ENCODE results near the gene CENPVL1. TPM values are rescaled to one million over a fixed set of nuclear protein-coding genes. Genes with fewer than 3 reads are reported as not detected.
"Not testable (repeated sequence)": the region's sequence is repeated elsewhere in the genome, so short reads cannot be mapped to it uniquely, and the experiment has no call there.

CENPVL1 gene
- total RNA-seq, 2 donors from 2014 or later: 3.0 TPM; not detected in 1

DNA sequence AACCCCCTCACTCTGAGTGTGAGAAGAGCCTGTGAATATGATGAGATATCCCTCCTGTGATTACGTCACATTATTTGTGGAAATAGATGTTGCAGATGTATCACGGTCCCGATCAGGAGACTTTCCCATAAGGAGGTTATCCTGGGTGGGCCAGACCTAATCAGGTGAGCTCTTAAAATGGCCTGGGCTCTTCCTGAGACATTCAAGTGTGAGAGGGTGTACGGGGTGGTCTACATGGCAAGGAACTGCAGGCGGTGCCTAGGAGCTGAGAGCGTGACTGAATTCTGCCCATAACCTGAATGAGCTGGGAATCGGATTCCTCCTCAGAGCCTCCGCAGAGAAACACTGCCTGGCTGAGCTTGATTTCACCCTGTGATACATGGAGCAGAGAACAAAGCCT is 12.9 kb upstream of the CENPVL1 start:
- TF ChIP-seq POLR2AphosphoS5 (IDR thresholded peaks at IDR 0.05) (no peak), POLR2A (IDR thresholded peaks at IDR 0.05) (no peak)
- TF ChIP-seq, protein P1, sequence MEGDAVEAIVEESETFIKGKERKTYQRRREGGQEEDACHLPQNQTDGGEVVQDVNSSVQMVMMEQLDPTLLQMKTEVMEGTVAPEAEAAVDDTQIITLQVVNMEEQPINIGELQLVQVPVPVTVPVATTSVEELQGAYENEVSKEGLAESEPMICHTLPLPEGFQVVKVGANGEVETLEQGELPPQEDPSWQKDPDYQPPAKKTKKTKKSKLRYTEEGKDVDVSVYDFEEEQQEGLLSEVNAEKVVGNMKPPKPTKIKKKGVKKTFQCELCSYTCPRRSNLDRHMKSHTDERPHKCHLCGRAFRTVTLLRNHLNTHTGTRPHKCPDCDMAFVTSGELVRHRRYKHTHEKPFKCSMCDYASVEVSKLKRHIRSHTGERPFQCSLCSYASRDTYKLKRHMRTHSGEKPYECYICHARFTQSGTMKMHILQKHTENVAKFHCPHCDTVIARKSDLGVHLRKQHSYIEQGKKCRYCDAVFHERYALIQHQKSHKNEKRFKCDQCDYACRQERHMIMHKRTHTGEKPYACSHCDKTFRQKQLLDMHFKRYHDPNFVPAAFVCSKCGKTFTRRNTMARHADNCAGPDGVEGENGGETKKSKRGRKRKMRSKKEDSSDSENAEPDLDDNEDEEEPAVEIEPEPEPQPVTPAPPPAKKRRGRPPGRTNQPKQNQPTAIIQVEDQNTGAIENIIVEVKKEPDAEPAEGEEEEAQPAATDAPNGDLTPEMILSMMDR (IDR thresholded peaks at IDR 0.05): no peak
- Histone ChIP-seq H3K36me3 (no peaks in the 10 kb centered on the region), H3K4me3 (no peak overlapping the region), H3K27ac (no peak overlapping the region), H3K27me3 (replicated peaks; ENCODE audit: insufficient read depth) (no peaks in the 10 kb centered on the region), H3K9me3 (no peaks in the 10 kb centered on the region), H3K4me1 (replicated peaks) (no peaks in the 10 kb centered on the region)
- intact Hi-C loops (cut with DNase I): no loop called here
- DNase-seq (ENCODE audit: low spot score): no peak
- WGBS: 81% methylated on average over 8 of the region's 8 CpGs

DNA sequence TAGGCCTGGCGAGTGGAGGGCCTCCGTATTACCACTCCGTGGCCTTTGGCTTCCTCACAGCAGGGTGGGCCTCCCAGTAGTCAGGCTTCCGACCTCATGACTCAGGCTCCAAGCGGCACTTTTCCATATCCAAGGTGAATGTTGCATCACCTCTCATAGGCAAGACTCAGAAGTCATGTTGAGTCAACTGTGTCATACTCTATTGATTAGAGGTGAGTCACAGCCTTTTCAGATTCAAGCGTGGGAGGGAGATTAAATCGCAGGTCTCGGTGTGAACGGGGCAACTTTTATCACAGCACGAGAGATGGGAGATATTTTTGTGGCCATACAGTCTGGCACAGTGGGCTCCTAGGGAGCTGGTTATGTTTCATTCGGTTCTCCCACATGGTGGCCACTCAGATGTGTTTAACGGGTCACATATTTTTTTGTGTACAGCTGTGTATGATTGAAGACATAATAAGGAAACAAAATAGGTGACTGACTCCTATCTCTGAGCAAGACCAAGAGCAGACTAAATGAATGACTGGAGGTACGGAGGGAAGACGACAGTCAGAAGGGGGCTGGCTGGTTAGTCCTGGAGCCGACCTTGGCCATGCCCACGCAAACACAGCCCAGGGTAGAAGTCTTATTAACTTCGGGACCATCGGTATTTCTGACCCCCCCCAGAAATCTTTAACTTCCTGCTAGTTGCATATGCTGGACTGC is 2.8 kb downstream of the CENPVL1 start:
- no CpG with 5 or more reads among the region's 18 CpGs for WGBS
- H3K27ac ChIP-seq; H3K4me3 ChIP-seq; intact Hi-C loops (cut with DNase I); H3K4me1 ChIP-seq (replicated peaks); DNase-seq (ENCODE audit: low spot score); H3K36me3 ChIP-seq; H3K9me3 ChIP-seq; H3K27me3 ChIP-seq (replicated peaks; ENCODE audit: insufficient read depth): not testable (repeated sequence)

DNA sequence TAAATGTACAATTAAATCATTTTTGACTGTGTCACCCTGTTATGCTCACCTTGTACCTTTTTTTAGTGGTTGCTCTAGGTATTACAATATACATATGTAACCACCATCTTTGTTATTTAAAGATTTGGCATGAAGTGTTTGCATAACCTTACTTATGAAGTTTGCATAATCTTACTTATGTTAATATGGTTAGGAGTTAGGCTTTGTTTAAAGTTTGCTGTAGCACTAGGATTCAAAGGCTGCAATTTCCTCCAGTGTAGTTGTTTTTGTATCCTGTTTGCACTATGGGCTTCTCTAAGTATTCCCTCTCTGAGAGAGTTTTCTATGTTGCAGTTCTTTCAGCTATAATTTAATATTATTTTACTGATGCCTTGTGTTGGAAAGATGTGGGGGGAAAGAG is 17.9 kb downstream of the CENPVL1 start:
- no peaks in the 10 kb centered on the region for H3K4me1 ChIP-seq (replicated peaks)
- no peaks in the 10 kb centered on the region for H3K27me3 ChIP-seq (replicated peaks; ENCODE audit: insufficient read depth)
- TF ChIP-seq POLR2A (IDR thresholded peaks at IDR 0.05): no peak
- no peak for TF ChIP-seq POLR2AphosphoS5 (IDR thresholded peaks at IDR 0.05)
- TF ChIP-seq, protein P1 (IDR thresholded peaks at IDR 0.05): no peak
- no peaks in the 10 kb centered on the region for H3K36me3 ChIP-seq
- H3K9me3 ChIP-seq: no peaks in the 10 kb centered on the region
- intact Hi-C loops (cut with DNase I): no loop called here
- DNase-seq (ENCODE audit: low spot score): no peak
- H3K27ac ChIP-seq: no peak overlapping the region
- no peak overlapping the region for H3K4me3 ChIP-seq

DNA sequence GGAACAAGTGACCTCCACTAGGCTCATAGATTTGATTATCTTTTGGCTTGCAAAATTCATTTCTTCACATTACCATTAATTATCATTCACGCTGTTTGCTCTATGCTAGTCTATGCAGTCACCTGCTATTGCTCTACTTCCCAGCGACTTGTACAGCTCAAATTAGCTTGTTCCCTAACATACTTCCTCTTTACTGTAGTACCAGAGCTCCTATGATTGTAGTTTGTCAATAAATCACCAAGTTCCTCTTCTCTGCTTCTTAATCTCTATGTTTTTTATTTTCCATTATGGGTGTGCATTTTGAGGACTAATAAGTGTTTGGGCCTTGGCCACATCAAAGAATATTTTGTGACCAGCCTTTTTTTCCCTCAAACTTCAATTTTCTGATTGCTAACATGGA is 26.8 kb downstream of the CENPVL1 start:
- no peak overlapping the region for H3K4me3 ChIP-seq
- H3K27me3 ChIP-seq (replicated peaks; ENCODE audit: insufficient read depth): no peaks in the 10 kb centered on the region
- no peak for DNase-seq (ENCODE audit: low spot score)
- TF ChIP-seq, protein P1 (IDR thresholded peaks at IDR 0.05): no peak
- TF ChIP-seq POLR2A (IDR thresholded peaks at IDR 0.05) (no peak), POLR2AphosphoS5 (IDR thresholded peaks at IDR 0.05) (no peak)
- H3K9me3 ChIP-seq: no peaks in the 10 kb centered on the region
- no peaks in the 10 kb centered on the region for H3K36me3 ChIP-seq
- no peaks in the 10 kb centered on the region for H3K4me1 ChIP-seq (replicated peaks)
- intact Hi-C loops (cut with DNase I): no loop called here
- H3K27ac ChIP-seq: no peak overlapping the region
- WGBS: 87% methylated on average over 2 of the region's 2 CpGs

GRCh38 chrX:51742586-51742985 is 32.3 kb downstream of the CENPVL1 start:
- Histone ChIP-seq H3K9me3 (no peaks in the 10 kb centered on the region), H3K4me1 (replicated peaks) (no peaks in the 10 kb centered on the region), H3K4me3 (no peak overlapping the region), H3K27ac (no peak overlapping the region), H3K27me3 (replicated peaks; ENCODE audit: insufficient read depth) (no peaks in the 10 kb centered on the region), H3K36me3 (no peaks in the 10 kb centered on the region)
- WGBS: 96% methylated on average over 3 of the region's 3 CpGs
- no peak for DNase-seq (ENCODE audit: low spot score)
- TF ChIP-seq POLR2A (IDR thresholded peaks at IDR 0.05) (no peak), POLR2AphosphoS5 (IDR thresholded peaks at IDR 0.05) (no peak)
- TF ChIP-seq, protein P1 (IDR thresholded peaks at IDR 0.05): no peak
- intact Hi-C loops (cut with DNase I): no loop called here

All from prostate gland (tissue), 2 donors.